Activated CD8-positive, alpha-beta T cell treated with anti-CD3 and anti-CD28 coated beads for 36 hours (primary cell): ENCODE data around the gene UMAD1. TPM values are rescaled to one million over a fixed set of nuclear protein-coding genes. Genes with fewer than 3 reads are reported as not detected.

Source experiments
- ATAC-seq: fragments of 200-7000 bp; cut with Tn5 transposase; one replicate; pipeline ENCODE4 v1.10.0; 2021; ENCODE audit warnings: mild to moderate bottlenecking, moderate library complexity
- CTCF ChIA-PET: fragments of 350-600 bp; sonication (Branson Sonifier 250); formaldehyde crosslinking; loops from one replicate; lab custom pipeline; 2021; ENCODE audit warnings: antibody characterized with exemption; lab: Charles Lee
- POLR2A ChIA-PET: fragments of 350-600 bp; sonication (Branson Sonifier 250); formaldehyde crosslinking; loops from one replicate; lab custom pipeline; 2021; ENCODE audit warnings: antibody characterized with exemption; lab: Charles Lee
- DNase-seq: peaks from one replicate; pipeline ENCODE4 v3.0.0-alpha.2; 2020
- H3K27ac Mint-ChIP-seq: one replicate; pipeline ENCODE4 v1.8.0; 2021; ENCODE audit warnings: mild to moderate bottlenecking, mixed read lengths
- H3K27me3 Mint-ChIP-seq: one replicate; pipeline ENCODE4 v1.8.0; 2021; ENCODE audit warnings: mixed read lengths
- H3K36me3 Mint-ChIP-seq: one replicate; pipeline ENCODE4 v1.8.0; 2021; ENCODE audit warnings: low read depth, mixed read lengths
- H3K4me1 Mint-ChIP-seq: one replicate; pipeline ENCODE4 v1.8.0; 2021; ENCODE audit warnings: low read depth, mixed read lengths
- H3K4me3 Mint-ChIP-seq: one replicate; pipeline ENCODE4 v1.8.0; 2021; ENCODE audit warnings: mild to moderate bottlenecking, moderate library complexity, mixed read lengths
- H3K9me3 Mint-ChIP-seq: one replicate; pipeline ENCODE4 v1.8.0; 2021; ENCODE audit warnings: mixed read lengths
- intact Hi-C: fragments of 100-400 bp; cut with micrococcal nuclease; formaldehyde crosslinking; loops from one replicate; pipeline ENCODE4 v1.10.0; 2022
- total RNA-seq, 2 experiments: library from RNA; stranded (reverse); gene quantifications; one replicate each; pipeline ENCODE4 v1.2.3, GENCODE V29; 2021
- TF ChIP-seq, protein P1 (sequence below): fragments of 200-600 bp; IDR thresholded peaks from one replicate; pipeline ENCODE4 v1.8.0; 2022; ENCODE audit warnings: antibody characterized with exemption, mild to moderate bottlenecking

The UMAD1 gene
- total RNA-seq, 2 experiments from 2014 or later: 10.1 to 11.1 TPM

DNA sequence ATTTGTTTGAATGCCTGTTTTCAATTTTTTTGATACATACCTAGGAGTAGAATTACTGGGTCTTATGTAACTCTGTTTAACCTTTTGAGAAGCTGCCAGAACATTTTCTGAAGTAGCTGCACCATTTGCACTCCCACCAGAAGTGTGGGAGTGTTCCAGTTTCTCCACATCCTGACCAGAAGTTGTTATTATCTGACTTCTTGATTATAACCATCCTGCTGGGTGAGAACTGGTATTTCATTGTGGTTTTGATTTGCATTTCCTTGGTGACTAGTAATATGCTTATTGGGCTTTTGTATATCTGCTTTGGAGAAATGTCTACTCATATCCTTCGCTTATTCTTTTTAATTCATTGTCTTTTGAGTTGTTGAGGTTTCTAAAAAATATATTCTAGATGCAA, 210.8 kb downstream of the UMAD1 start:
- Mint-ChIP-seq H3K27me3 (no peaks in the 10 kb centered on the region), H3K9me3 (peaks cover 18% of the 10 kb centered on the region), H3K36me3 (peaks cover 35% of the 10 kb centered on the region), H3K27ac (no peak overlapping the region), H3K4me3 (no peak overlapping the region), H3K4me1 (peaks cover 29% of the 10 kb centered on the region)
- intact Hi-C loops: loop anchor here (10.0 kb wide), 1 partner anchor 177 kb away; no protein-coding TSS in a partner anchor
- CTCF ChIA-PET: interaction anchor here (1.4 kb wide), 1 partner anchor 87 kb away, joined by 4 read pairs; no protein-coding TSS in a partner anchor
- TF ChIP-seq, protein P1, sequence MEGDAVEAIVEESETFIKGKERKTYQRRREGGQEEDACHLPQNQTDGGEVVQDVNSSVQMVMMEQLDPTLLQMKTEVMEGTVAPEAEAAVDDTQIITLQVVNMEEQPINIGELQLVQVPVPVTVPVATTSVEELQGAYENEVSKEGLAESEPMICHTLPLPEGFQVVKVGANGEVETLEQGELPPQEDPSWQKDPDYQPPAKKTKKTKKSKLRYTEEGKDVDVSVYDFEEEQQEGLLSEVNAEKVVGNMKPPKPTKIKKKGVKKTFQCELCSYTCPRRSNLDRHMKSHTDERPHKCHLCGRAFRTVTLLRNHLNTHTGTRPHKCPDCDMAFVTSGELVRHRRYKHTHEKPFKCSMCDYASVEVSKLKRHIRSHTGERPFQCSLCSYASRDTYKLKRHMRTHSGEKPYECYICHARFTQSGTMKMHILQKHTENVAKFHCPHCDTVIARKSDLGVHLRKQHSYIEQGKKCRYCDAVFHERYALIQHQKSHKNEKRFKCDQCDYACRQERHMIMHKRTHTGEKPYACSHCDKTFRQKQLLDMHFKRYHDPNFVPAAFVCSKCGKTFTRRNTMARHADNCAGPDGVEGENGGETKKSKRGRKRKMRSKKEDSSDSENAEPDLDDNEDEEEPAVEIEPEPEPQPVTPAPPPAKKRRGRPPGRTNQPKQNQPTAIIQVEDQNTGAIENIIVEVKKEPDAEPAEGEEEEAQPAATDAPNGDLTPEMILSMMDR: no peak
- DNase-seq (peak; percentile 28), ATAC-seq (peak; percentile 84)
- POLR2A ChIA-PET: no interaction called here

DNA sequence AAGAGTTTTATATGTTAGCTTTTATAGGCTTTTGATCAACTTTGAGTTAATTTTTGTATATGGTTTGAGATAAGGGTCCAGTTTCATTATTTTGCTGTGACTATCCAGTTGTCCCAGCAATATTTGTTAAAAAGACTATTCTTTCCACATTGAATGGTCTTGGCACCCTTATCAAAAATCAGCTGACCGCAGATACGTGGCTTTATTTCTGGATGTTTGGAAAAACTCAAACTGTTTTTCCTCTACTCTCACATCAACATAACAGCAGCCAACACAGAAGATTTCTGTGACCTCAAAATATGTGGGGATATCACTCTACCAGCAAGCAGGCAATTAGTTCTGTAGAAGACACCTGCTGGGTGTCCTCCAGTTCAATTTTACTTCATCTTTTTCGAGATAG, 211.4 kb downstream of the UMAD1 start:
- Mint-ChIP-seq H3K4me3 (no peak overlapping the region), H3K27me3 (no peaks in the 10 kb centered on the region), H3K36me3 (peaks cover 35% of the 10 kb centered on the region), H3K4me1 (peaks cover 29% of the 10 kb centered on the region), H3K27ac (no peak overlapping the region), H3K9me3 (peaks cover 18% of the 10 kb centered on the region)
- intact Hi-C loops: loop anchor here (10.0 kb wide), 1 partner anchor 177 kb away; no protein-coding TSS in a partner anchor
- DNase-seq (no peak), ATAC-seq (no peak)
- TF ChIP-seq, protein P1: no peak
- ChIA-PET CTCF (no interaction called here), POLR2A (no interaction called here)

DNA sequence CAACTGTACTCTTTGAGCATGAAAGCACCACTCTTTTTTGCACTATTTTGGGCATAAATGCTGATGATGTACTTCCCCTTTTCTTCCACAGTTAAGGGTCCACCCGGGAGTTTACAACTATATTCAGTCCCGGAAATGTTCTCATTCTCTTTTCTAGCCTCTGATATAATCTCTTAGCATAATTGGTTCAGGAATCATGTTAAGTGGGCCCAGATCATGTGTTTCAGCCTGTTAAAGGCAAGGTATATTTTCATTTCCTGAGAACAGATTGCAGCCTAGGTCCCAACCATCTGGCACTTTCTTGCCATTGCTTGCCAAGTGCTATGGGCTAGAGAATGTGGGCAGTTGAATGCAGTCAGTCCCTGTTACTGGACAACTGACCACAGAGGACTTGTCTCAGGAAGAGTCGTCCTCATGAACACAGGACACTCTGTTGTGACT, 216.6 kb downstream of the UMAD1 start:
- TF ChIP-seq, protein P1: no peak
- Mint-ChIP-seq H3K27ac (no peak overlapping the region), H3K4me3 (no peak overlapping the region), H3K27me3 (no peaks in the 10 kb centered on the region), H3K9me3 (peaks cover 18% of the 10 kb centered on the region), H3K36me3 (peaks cover 25% of the 10 kb centered on the region), H3K4me1 (peaks cover 14% of the 10 kb centered on the region)
- intact Hi-C loops: loop anchor here (10.0 kb wide), 1 partner anchor 182 kb away; no protein-coding TSS in a partner anchor
- POLR2A ChIA-PET: no interaction called here
- DNase-seq: no peak
- ATAC-seq: no peak
- CTCF ChIA-PET: no interaction called here

DNA sequence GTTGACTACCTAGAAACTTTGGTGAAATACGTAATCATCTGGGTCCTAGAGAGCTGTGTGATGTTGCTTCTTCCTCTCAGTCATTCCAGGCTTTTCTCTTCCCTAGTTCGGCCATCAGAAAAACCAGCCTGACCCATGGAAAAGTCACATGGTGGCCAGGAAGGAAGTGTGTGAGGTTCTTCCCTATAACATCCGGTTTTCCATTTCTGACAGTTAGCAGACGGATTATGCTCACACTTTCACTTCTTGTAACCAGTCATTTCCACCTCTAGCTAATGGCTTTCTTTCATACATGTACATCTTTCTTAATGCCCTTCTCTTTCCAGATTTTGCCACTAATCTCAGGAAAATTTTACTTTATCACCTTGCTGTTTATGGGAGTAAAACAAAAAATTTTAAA, 218.0 kb downstream of the UMAD1 start:
- Mint-ChIP-seq H3K4me1 (peaks cover 12% of the 10 kb centered on the region), H3K4me3 (no peak overlapping the region), H3K27ac (no peak overlapping the region), H3K27me3 (no peaks in the 10 kb centered on the region), H3K36me3 (peaks cover 19% of the 10 kb centered on the region), H3K9me3 (peaks cover 18% of the 10 kb centered on the region)
- ATAC-seq (no peak), DNase-seq (no peak)
- TF ChIP-seq, protein P1: no peak
- ChIA-PET POLR2A (interaction anchor here (0.6 kb wide), 1 partner anchor 132 kb away, joined by 3 read pairs; no protein-coding TSS in a partner anchor), CTCF (no interaction called here)
- intact Hi-C loops: loop anchor here (10.0 kb wide), 1 partner anchor 184 kb away; no protein-coding TSS in a partner anchor

DNA sequence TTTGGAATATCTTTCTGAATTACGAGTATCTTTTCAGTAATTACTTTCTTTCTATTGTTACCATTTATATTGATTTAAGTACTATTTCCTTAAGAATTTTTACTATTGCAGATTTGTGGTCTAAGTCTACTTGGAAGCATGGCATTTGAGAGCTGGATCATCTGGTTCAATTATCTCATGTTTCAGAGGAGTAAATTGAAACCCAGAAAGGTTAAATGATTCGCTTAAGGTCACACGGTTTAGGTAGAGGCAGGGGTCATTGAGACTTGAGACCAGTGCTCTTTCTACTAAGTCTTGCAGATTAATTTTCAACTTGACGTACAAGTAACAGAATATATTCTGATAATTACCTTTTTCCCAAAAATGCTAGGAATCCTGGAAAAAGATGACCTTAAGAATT, 218.9 kb downstream of the UMAD1 start:
- ChIA-PET POLR2A (no interaction called here), CTCF (interaction anchor here (0.9 kb wide), 2 partner anchors 16 to 19 kb away, joined by 3 read pairs; no protein-coding TSS in a partner anchor)
- H3K4me1 Mint-ChIP-seq: peaks cover 12% of the 10 kb centered on the region
- peaks cover 12% of the 10 kb centered on the region for H3K9me3 Mint-ChIP-seq
- DNase-seq (no peak), ATAC-seq (no peak)
- H3K36me3 Mint-ChIP-seq: peaks cover 17% of the 10 kb centered on the region
- intact Hi-C loops: loop anchor here (10.0 kb wide), 1 partner anchor 185 kb away; no protein-coding TSS in a partner anchor
- TF ChIP-seq, protein P1: no peak
- no peak overlapping the region for H3K27ac Mint-ChIP-seq
- H3K27me3 Mint-ChIP-seq: no peaks in the 10 kb centered on the region
- no peak overlapping the region for H3K4me3 Mint-ChIP-seq
